ENCODE measurements around the gene PTPN11. TPM values are rescaled to one million over a fixed set of nuclear protein-coding genes. Genes with fewer than 3 reads are reported as not detected.
"Not testable (repeated sequence)": the region's sequence is repeated elsewhere in the genome, so short reads cannot be mapped to it uniquely, and the experiment has no call there.

PTPN11 gene
- polyA plus RNA-seq, 3 donors: 84.4 to 88.1 (median 85.8) TPM

DNA sequence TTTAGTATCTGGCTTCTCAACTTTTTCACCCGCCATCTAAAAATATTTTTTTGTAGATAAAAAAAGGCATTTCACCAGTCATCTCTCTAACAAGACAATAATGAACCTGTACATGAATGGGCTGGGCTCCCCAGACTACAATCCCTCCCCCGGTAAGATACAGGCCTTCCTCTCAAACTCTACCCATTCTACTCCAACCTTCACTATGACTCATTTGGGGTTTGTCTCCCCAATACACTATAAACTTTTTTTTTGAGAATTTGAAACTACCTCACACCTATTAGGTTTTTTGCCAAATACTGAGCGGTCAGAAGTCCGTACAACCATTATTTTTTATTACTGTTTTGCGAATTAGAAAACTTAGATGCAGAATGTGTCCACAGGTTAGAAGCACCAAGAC lies 10.1 kb upstream of the PTPN11 start:
- no peak for DNase-seq (ENCODE audit: low read depth in 3 of 3, low spot score in 2 of 3)

DNA sequence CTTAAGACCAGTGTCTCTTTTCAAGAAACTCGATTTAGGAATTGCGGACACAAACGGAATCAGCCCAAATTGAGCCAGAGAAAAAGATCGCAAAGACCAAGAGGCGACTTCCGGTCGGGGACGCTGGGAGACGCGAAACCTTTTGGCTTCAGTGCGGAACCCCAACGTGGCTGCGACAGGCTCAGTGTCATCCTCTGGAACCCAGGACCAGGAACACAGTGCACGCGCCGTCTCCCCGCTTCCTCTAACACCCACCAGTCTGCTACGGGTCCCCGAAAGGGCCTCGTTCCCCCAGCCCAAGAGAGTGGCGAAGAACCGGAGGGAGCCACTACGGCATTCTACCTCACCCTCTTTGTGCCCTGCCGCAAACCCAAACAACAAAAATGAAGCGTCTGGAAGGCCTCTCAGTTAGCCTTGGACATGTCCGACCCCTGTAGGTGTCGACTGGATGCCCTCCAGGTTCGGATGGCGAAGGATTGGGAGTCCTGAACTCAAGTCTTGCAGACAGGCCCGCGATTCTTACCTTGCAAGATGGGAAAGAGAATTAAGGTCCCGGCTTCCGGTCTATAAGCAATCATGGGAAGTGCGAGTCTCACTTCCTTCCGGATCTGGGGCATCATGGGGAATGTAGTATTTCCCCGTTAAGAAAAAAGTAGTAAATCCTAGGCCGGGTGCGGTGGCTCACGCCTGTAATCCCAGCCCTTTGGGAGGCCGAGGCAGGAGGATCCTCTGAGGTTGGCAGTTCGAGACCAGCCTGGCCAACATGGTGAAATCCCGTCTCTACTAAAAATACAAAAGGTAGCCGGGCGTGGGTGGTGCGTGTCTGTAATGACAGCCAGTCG lies 9.5 kb upstream of the PTPN11 start, which contains the start of gene RPL6:
RPL6 (minus strand) TSS at position 542 of the 842 bp plus-strand sequence. CDS start 949 bp downstream, outside the sequence.
- DNase-seq (ENCODE audit: low read depth in 3 of 3, low spot score in 2 of 3): peak; percentile 82 to 88 (median 85)

DNA sequence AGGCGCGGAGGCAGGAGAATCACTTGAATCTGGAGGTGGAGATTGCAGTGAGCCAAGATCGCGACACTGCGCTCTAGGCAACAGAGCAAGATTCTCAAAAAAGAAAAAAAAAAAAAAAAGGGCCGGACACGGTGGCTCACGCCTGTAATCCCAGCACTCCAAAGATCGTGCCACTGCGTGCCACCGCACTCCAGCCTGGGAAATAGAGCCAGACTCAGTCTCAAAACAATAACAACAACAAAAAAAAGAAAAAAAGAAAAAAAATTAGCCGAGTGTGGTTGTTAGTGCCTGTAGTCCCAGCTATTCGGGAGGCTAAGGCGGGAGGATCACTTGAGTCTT lies 8.9 kb upstream of the PTPN11 start:
- DNase-seq (ENCODE audit: low read depth in 3 of 3, low spot score in 2 of 3): no peak

DNA sequence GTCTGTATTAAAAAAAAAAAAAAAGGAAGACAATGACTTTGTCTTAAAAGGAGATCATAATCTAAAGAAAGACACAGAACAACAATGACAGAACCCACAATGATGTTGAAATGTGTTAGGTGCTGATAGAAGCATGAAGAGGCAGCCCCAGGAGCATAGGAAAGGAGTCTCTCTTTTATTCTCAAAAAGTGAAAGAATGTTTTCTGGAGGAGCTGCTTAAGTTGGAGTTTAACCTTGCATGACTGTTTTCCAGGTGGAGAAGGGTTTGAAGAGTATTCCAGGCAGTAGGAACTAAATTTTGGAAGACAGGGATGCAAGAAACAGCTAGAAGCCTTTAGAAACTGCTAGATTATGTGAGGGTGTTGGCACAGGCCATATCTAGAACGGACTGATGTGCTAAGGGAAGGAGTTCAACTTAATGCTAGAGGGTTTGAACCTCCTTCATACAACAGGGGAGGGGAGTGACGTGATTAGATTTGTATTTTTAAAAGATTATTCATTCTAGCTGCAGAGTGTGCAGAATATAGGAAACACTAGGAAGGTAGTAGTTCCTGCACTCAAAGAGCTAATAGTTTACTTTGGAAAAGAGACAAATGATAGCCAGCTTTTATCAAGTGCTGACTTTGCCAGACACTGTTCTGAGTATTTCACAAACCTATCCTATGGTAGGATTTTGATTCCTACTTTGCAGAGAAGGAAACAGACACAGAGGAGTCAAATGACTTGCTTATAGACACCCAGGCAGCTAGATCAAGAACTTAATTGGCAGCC lies 4.7 kb upstream of the PTPN11 start:
- no peak for DNase-seq (ENCODE audit: low read depth in 3 of 3, low spot score in 2 of 3)

DNA sequence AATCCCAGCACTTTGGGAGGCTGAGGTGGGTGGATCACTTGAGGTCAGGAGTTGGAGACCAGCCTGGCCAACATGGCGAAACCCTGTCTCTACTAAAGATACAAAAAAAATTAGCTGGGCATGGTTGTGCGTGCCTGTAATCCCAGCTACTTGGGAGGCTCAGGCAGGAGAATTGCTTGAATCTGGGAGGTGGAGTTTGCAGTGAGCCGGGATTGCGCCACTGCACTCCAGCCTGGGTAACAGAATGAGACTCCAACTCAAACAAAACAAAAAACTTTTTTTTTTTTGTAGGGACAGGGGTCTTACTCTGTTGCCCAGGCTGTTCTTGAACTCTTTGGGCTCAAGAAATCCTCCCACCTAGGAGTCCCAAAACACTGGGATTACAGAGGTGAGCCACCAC lies 3.3 kb upstream of the PTPN11 start:
- DNase-seq (ENCODE audit: low read depth in 3 of 3, low spot score in 2 of 3): not testable (repeated sequence)

DNA sequence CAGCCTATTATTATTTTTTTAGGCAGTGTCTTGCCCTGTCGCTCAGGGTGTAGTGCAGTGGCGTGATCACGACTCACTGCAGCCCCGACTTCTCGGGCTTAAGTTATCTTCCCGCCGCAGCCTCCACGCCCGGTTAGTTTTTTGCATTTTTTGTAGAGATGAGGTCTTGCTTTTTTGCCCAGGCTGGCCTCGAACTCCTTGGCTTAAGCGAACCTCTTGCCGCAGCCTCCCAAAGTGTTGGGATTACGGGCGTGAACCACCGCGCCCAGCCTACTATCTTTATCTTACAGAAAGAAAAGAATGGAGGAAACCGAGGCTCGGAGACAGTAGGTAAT lies 507 bp upstream of the PTPN11 start:
- no peak for DNase-seq (ENCODE audit: low read depth in 3 of 3, low spot score in 2 of 3)

DNA sequence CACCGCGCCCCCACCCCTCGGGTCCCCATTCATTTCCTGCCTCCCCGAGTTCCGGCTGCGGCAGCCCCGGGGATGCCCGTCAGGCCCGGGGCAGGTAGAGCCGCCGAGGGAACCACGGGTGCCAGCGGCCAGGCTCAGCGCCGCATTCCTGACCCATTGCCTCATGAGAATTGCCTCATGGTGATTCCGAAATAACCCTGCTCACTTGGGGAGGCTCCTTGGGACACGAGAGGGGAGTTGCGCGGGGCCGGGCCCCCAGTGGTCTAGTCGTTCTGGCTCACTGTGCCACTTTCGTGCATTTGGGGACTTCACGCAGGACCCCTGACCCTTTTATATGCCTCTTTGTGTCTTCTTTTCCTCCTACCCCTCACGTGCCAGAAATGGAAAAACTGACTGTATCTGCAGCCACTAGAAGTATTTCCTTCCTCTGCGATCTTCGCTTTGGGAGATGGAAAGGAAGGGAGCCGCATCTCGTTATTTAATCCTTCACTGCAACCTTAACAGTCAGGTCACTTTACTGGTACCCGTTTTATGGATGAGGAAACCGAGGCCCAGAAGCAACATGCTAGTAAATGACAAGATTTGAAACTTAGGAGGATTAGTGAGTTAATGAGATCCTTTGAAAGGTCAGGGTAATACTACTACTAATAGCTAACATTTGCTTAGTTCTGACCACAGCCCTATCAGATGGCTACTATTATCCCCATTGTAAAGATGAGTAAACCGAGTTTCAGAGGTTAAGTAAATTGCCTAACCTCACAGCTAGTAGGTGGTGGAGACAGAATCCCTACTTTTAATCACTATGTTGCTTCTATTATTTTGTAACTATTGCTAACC lies 768 bp downstream of the PTPN11 start:
- peak in 1 of 3 donors; percentile 38 for DNase-seq (ENCODE audit: low read depth in 3 of 3, low spot score in 2 of 3)

DNA sequence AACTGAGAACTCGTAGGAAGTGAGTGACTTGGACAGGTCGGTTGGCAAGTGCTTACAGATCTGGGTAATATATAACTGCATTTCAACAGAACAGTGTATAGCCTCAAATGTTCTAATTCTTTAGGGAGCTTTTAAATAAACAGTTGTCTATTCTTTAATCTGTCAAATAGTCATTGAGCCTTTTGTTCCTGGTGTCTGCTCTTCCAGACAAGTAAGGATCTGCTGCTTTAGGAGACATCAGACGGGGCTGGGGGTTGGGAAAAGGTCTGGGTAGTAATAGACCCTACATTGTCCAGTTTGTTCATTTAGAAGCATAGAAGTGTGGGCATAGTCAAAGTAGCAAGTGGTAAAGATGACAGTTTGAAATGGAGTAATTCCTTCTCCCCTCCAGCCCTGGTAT lies 2.0 kb downstream of the PTPN11 start:
- DNase-seq (ENCODE audit: low read depth in 3 of 3, low spot score in 2 of 3): no peak

DNA sequence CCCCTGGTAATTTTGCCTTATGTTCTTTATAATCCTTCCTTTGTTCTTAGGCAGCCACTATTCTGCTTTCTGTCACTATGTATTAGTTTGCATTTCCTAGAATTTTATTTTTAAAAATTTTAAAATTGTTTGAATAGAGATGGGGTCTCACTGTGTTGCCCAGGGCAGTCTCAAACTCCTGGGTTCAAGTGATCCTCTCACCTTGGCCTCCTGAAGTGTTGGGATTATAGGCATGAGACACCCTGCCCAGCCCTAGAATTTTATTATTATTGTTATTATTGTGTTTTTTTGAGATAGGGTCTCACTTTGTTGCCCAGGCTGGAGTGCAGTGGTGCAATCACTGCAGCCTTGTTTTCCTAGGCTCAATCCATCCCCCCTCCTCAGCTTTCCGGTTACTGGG lies 2.6 kb downstream of the PTPN11 start:
- DNase-seq (ENCODE audit: low read depth in 3 of 3, low spot score in 2 of 3): no peak

DNA sequence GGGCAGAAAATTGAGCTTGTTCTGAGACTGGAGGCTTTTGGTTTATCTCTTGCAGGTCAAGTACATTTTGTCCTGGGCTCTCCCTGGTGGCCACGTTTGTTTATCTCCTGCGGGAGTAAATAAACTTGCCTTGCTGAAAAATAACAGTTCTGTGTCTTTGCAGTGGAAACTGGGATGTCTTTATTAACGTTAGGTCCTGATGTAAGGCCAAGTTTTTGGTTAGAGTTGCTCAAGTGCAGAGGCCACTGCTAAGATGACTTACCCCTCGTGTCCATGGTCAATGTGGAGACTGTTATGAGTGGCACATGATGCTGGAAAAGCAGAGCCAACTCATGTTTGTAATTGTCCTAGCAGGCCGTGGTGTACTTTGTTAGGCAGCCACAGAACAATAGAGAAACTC lies 3.8 kb downstream of the PTPN11 start:
- no peak for DNase-seq (ENCODE audit: low read depth in 3 of 3, low spot score in 2 of 3)

DNA sequence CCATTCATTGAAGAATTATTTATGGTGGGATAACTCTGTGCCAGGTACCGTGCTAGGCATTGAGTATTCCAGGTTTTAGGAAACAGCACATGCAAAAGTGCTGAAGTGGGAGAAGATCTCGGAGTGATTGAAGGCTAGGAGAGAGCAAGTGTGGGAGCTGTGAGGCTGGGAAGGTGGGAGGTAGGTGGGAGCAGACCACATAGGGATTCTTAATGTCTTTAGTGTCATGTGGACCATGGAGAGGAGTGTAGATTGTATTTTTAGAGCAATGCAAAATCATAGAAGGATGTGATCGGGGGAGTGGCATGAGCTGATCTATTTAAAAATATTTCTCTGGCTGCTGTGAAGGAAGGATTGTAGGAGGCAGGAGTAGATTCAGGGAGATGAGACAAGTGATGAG lies 5.4 kb downstream of the PTPN11 start:
- no peak for DNase-seq (ENCODE audit: low read depth in 3 of 3, low spot score in 2 of 3)

DNA sequence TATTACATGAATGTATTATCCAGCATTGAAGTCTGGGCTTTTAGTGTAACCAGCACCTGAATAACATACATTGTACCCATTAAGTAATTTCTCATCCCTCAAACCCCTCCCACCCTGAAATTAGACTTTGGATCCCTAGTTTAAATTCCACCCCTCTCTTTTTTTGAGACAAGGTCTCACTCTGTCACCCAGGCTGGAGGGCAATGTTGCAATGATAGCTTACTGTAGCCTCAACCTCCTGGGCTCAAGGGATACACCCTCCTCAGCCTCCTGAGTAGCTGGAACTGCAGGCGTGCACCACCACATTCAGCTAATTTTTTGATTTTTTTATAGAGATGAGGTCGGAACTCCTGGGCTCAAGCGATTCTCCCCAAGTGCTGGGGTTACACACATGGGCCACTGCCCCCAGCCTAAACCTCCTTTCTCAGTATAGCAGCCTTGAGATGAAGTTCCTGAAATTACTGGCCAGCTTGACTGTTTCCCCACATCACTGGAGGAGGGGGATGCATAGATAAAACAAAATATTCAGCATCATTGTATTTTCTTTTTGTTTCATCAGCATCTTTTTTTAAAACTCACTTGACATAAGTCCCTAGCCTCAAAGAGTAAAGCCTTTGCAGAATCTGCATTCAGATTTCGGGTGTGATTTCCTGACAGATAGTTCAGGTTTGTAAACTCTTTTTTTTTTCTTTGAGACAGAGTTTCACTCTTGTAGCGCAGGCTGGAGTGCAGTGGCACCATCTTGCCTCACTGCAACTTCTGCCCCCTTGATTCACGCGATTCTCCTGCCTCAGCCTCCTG lies 7.0 kb downstream of the PTPN11 start:
- DNase-seq (ENCODE audit: low read depth in 3 of 3, low spot score in 2 of 3): no peak

DNA sequence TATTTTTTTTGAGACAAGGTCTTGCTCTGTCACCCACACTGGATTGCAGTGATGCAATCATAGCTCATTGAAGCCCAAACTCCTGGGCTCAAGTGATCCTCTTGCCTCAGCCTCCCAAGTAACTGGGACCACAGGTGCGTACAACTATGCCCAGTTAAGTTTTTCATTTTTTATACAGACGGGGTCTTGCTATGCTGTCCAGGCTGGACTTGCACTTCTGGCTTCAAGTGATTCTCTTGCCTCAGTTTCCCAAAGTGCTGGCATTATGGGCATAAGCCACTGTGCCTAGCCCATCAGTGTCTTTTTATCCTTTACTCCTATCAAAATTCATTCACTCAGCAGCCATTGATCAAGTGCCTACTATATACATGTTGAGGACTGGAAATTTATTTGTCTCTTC lies 9.0 kb downstream of the PTPN11 start:
- DNase-seq (ENCODE audit: low read depth in 3 of 3, low spot score in 2 of 3): no peak

DNA sequence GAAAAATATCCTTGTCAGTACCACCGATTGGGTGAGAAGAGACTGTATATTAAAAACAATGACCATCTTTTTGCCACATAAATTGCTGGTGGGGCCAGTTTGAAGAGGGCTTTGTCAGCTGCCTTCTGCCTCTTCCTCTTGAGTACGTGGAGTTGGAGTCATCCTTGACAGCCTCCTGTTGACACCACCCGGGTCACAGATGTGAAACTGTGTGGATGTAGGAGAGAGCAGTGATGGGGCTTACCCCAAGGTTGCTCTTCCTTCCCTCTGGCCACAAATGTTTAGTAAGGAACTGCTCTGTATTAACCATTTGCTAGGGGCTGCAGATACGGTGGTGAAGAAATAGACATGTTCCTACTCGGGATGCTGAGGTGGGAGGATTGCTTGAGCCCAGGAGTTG lies 12.2 kb downstream of the PTPN11 start:
- DNase-seq (ENCODE audit: low read depth in 3 of 3, low spot score in 2 of 3): no peak

DNA sequence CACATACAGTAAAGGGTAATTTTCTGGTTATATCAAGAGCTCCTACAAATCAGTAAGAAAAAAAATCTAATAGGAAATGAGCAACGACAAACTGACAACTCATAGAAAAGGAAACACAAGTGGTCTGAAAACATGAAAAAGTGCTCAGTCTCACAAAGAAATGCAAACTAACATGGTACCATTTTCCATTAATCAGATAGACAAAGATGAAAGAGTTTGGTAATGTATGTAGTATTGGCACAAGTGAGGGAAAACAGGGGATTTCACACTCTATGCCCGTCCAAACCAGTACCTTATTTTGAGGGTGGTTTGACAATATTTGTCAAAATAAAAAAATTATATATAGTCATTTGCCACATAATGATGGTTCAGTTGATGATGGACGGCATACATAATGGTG lies 13.2 kb downstream of the PTPN11 start:
- DNase-seq (ENCODE audit: low read depth in 3 of 3, low spot score in 2 of 3): no peak

DNA sequence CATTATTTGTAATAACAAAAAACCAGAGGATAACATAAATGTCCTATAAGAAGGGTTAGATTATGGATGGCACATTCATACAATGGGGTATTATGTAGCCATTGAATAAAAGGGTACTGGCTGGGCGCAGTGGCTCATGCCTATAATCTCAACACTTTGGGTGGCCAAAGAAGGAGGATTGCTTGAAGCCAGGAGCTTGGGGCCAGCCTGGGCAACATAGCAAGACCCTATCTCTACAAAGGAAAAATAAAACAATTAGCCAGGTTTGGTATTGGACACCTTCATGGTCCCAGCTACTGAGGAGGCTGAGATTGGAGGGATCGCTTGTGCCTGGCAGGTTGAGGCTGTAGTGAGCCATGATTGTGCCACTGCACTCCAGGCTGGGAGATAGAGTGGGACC lies 14.8 kb downstream of the PTPN11 start:
- no peak for DNase-seq (ENCODE audit: low read depth in 3 of 3, low spot score in 2 of 3)

DNA sequence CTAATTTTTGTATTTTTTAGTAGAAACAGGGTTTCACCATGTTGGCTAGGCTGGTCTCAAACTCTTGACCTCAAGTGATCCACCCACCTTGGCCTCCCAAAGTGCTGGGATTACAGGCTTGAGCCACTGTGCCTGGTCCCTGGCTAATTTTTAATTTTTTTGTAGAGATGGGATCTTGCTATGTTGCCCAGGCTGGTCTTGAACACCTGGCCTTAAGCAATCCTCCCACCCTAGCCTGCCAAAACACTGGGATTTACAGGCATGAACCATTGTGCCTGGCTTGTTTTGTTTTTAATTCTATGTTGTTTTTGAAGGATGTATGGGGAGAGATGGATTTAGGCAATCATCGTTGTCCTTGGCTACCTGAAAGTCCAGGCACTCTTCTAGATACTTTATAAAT lies 19.9 kb downstream of the PTPN11 start:
- DNase-seq (ENCODE audit: low read depth in 3 of 3, low spot score in 2 of 3): not testable (repeated sequence)

DNA sequence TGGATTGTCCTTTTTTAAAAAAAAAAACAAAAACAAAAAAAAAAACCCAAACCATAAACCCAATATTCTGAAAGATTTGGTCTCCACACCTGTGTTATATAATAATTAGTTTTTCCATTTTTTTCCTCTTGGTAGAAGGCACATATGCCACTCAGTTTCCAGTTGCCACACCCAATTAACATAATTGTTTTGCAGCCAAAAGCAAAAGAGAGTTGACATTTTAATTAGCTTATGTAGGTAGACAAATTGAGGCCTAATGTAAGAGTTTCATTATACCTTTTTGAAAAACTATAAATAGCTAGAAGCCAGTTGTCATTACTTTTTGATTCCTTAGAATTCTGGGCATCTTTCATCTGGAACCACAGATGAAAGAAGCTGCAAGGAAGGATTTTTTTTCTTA lies 21.0 kb downstream of the PTPN11 start:
- no peak for DNase-seq (ENCODE audit: low read depth in 3 of 3, low spot score in 2 of 3)

DNA sequence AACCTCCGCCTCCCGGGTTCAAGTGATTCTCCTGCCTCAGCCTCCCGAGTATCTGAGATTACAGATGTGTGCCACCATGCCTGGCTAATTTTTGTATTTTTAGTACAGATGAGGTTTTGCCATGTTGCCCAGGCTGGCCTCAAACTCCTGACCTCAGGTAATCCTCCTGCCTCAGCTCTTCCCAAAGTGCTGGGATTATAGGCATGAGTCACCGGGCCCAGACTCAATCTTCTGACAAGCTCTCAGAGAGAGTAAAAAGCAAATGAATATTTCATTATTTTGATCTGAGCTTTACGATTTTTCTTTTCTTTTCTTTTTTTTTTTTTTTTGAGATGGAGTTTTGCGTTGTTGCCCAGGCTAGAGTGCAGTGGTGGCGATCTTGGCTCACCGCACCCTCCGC lies 21.9 kb downstream of the PTPN11 start:
- DNase-seq (ENCODE audit: low read depth in 3 of 3, low spot score in 2 of 3): not testable (repeated sequence)

DNA sequence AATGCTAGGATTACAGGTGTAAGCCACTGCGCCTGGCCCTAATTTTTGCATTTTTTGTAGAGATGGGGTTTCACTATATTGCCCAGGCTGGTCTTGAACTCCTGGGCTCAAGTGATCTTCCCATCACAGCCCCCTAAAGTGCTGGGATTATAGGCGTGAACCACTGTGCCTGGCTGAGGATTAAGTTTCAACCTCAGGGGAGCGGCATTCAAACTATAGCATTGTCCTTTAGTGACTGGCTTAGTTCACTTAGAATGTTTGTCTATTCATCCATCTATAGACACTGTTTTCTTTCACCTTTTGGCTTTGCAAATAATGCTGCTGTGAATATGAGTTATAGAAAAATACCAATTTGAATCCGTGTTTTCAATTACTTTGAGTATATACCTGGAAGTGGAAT lies 25.2 kb downstream of the PTPN11 start:
- no peak for DNase-seq (ENCODE audit: low read depth in 3 of 3, low spot score in 2 of 3)
